DMS153 treated with DMSO at 0.1 percent for 48 hours (cell line): ENCODE data around the gene SMAD2.

Source experiments
- DNase-seq: peaks from one replicate; lab custom pipeline; 2025; ENCODE audit not compliant: unreplicated experiment; lab: John Stamatoyannopoulos, UW

SMAD2 gene

DNA sequence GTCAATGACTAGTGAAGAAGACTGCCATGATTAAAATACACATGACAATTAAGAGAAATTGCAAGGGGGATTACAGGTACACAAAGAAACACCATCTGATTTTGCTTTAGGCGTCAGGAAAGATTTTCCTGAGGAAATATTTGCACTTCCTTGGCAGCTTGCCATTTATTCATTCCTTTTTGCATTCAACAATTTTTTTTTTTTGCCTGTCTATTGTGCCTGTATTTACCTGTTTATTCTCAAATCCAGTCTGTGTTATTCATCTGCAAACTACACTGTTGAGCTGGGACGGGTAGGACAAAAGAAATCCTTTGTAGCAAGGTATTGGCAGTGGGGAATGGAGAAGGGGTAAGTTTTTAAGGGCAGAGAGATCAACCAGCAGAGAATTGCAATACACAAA is 31.8 kb downstream of the SMAD2 start:
- no peak for DNase-seq

DNA sequence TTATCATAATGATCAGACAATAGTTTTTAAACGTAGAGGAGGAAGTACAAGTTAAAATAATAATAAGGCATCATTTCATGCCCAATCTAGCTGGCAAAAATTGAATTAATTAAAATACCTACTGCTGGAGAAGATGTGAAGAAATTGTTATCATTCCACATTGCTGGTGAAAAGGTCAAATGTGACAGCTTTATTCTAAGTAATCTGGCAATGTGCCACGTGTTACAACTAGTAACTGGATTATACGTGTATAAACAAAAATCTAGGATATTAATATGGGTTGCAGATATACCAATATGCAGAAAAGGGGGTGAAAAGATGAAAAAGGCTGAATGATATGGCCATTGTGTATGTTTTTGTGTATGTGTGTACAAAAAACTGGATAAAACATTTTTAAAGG is 32.4 kb downstream of the SMAD2 start:
- DNase-seq = no peak

DNA sequence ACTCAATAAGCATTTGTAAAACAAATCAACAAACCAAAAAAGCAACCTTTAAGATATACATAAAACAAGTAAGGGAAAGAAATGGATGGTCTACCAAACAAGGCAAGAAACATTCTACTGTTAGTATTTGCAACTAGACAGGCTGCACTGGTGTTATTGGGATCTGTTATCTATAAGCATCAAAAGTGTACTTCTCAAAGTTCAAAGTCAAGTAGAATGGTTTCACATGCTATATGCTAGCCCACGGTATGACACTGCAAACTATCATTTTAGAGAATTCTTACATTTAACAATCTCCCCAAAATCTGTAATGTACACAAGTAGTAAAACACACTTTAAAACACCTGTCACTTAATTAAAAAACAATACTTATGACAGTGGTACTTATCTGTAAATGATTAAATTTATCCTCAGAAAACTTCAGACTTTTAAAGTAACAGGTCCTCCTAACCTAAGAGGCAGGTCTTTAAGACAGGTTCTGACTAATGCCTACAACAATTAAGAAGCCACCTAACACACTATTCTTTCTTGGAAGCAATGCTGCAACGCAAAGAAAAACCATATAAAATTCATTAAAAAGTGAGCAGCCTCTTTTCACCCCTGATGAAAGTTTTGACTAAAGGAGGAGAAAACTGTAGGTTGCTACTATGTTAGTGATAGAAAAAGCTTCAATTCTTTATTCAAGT is 34.8 kb downstream of the SMAD2 start:
- no peak for DNase-seq

DNA sequence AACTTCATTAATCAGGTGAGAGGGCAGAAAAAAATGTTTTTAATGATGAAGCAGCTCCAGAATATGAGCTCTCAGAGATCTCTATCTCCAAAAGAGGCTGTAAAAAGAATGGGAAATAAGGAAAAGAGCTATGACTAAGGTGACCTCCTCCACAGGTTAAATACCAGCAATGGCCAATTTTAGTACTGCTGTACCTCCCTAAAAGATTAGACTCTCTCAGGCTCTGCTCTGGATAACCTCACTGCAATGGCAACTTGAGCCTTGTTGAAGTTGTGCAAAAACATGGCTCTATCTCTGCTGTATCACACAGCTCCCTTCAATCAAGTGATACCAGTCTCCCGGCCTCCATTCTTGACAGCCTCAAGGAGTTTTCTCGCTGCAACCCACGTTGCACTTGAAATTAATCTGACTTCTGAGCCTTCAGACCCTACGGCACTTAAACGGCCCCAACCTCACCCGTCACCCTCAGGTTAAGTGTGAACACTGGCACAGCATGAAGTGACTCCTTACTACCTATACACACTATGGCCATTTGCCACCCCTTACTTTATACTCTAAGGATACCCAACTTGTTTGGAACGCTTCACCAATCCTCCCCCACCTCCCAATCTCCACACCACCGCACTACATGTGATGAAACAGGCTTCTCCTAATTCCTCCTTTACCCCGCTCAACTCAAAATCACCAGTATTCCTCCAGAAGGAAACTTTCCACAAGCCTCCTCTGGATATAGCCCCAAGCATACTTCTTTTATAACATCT is 36.3 kb downstream of the SMAD2 start:
- no peak for DNase-seq

DNA sequence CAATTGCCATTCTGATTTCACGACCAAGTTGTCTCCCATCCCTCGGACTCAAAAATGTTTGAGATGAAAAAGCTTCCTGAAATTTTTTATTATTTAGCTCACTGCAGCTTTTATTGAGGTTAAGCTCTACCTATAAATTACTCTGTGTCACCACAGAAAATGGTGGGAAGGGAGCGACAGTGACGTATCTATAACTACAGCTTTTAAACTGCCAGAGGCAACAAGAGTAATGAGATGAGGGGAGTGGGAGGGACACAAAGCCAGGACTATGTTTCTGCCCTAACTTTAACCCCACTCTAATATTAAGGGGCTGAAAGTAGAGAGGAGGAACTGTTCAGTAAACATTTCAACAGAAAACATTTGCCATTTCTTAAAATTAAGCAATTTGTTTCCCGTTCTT is 37.4 kb downstream of the SMAD2 start:
- no peak for DNase-seq

DNA sequence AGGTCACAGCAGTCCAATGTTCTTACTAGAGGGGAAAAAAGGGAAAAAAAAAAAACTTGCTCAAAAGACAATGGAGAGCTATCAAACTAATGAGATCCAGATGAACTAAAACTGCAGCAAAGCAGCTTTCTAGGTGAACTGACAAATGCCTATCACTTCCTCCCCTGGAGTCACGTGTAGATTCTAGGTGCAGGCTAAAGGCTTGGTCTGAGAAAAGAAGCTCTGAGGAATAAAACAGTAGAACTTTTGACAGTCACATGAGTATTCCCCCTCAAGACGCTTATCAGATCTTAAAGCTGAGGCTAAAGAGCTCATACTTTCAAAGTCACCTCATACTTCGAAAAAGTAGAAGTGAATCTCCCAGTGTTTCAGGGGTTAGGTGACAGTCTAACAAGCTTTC is 42.3 kb downstream of the SMAD2 start:
- DNase-seq = no peak

DNA sequence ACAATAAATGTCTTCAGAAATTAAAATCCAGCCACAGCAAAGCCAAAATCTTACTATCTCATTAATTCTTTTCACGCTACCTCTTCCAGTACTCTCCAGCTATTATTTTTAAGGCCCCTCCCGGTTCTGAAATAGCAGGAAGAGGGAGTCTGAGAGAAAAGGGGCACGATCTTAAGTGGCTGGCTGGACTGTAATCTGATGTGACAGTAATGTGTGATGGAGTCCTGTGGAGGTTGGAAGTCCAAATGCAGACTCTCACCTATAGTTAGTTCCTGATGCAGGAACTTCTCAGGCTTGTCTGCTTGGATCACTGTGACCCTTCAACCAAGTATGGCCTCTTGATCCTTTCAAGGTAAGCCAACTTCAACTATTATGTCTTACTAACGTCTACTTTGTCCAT is 43.2 kb downstream of the SMAD2 start:
- no peak for DNase-seq

DNA sequence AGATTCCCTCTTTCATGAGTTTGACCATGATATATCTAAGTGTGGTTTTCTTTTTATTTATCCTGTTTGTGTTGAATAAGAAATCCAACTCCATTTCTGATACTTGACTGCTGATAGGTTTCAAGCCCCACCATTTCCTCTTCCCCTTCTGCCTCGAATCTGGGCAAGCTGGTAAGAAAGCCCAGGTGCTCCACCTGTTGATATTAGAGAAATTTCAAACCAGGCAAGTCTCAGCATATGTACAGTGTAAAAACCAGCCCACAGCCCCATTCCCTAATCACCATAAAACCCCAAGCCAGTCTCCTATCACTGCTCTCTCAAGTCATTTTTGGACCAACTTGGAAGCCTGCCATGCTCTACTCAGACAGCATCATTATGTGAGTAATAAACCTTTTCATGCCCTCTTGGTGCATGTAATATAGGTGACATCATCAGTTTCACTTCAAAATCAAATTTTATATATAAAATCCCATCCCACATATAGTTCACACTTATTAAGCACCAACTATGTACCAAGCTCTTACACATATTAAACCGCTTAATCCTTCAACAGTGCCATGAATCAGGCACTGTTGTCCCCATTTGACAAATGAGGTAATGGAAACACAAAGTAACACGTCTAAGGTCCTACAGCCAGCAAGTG is 46.6 kb downstream of the SMAD2 start:
- no peak for DNase-seq

DNA sequence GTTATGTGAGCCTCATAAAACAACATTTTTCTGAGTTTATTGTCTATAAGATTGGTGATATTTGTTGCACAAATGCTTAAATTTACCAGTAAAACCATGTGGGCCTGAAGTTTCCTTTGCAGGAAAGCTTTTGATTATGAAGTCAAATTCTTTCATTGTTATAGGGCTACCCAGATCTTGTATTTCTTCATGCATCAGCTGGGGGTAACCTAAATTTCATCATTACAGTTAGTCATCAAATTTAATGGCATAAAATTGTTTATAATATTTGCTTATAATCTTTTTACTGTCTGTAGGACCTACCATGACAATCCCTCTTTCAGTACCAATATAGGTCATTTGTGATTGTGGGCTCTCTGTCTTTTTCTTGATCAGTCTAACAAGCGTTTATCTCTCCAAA is 47.8 kb downstream of the SMAD2 start:
- no peak for DNase-seq

DNA sequence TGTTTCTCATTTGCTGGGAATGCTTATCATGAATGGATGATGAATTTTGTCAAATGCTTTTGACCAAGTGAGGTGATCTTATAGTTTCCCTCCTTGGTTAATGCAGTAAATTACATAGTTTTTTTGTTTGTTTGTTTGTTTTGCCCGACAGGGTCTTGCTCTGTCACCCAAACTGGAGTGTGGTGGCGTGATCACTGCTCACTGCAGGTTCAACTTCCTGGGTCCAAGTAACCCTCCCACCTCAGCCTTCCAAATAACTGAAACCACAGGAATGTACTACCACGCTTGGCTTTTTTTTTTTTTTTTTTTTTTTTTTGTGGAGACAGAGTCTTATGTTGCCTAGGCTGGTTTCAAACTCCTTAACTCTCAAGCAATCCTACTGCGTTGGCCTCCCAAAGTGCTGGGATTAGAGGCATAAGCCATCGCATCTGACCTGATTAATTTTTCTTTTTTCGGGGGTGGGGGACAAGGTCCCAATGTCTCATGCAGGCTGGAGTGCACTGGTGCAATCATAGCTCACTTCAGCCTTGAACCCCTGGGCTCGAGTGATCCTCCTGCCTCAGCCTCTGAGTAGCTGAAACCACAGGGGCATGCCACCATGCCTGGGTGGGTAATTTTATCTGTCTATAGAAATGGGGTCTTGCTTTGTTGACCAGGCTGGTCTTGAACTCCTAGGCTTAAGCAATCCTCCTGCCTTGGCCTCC is 48.6 kb downstream of the SMAD2 start:
- DNase-seq = no peak

DNA sequence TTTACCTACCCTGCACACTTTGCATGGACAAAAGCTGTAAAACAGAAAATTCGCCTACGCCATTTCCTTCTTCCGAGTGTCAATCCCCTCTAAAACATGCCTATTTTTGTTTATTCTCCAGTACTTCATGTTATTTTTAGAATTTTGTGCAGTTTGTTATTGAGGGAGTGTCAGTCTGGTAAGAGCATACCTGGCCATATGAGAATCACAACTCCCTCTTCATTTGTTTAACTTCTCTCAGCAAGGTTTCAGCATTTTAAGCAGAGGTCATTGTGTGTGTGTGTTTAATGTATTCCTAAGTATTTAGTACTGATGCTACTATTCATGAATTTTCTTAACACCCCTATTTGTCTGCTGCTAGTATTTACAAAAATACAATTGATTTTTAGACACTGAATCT is 49.4 kb downstream of the SMAD2 start:
- no peak for DNase-seq

DNA sequence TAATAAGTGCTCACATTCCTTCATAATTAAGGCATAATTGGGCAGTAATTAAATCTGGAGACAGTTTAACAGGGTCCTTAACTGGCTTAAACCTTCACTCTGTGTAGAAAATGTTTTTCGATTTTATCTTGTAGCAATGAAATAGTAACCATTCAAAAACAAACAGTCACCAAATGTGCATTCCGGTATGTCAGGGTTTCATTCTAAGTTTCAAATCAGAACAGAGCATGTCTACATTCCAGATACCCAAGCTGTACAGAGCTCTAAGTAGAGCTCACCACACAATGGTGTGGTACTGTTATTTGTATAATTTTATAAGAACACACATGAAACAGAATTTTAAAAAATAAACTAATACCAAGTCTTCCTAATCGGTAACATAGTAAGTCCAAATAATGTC is 52.6 kb downstream of the SMAD2 start:
- DNase-seq = no peak

DNA sequence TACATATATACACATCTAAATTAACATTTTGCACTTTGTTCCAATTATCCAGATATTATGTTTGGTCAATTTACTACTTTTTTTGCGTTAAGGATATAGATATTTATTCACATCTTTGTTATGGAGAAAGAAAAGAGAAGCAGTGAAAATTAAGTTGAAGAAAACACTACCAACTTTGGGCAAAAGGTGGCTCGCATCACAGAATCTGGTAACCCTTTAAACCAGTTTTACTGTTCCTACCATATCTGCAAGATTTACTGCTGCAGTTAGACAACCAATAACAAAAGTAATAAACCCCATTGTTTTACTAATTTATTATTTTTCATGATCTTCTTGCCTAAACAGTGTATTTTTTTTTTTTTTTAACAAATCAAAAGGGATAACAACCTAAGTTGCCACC is 53.6 kb downstream of the SMAD2 start:
- no peak for DNase-seq

DNA sequence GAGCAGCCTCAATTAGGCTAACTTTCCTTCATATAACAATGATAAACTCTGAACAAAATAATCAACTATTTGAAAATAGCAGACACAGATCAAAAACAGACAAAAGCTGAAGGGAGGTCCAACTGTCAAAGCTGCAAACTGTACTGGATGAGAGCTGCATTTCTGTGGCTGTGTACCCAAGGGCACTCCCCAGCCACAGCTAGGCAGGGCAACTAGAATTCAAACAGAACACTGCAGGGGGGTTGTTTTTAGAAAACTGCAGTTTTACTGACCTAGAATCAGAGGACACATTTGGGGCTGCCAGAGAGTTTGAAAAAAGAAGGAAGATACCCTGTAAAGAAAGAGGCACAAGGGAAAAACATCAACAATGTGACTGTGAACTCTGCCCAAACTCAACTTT is 56.8 kb downstream of the SMAD2 start:
- DNase-seq = no peak

DNA sequence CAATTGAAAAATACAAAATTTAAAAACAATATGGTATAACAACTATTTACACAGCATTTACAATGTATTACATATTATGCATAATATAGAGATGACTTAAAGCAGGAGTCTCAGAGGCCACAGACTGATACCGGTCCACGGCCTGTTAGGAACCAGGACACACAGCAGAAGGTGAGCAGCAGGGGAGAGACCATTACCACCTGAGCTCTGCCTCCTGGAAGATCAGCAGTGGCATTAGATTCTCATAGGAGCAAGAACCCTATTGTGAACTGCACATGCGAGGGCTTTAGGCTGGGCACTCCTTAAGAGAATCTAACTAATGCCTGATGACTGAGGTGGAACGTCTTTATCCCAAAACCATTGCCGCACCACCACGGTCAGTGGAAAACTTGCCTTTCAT is 58.0 kb downstream of the SMAD2 start:
- DNase-seq = no peak

DNA sequence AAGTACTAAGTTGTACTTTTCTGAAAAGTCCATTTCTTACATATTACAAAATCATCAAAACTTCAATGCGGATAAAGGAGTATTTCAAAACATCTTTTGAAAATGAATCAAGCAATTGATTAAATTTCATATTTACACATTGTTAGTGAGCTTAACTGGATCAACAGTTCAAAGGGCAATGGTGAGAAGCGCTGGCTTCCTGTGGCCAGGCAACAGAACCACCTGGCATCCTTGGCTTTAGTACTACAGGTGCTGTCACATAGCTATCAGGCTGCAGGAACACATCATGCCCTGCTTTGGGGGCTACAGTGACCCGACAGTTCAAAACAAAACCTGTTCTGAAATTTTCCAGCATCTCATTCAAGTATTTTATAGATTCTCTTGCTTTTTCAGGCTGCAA is 59.2 kb downstream of the SMAD2 start:
- no peak for DNase-seq

DNA sequence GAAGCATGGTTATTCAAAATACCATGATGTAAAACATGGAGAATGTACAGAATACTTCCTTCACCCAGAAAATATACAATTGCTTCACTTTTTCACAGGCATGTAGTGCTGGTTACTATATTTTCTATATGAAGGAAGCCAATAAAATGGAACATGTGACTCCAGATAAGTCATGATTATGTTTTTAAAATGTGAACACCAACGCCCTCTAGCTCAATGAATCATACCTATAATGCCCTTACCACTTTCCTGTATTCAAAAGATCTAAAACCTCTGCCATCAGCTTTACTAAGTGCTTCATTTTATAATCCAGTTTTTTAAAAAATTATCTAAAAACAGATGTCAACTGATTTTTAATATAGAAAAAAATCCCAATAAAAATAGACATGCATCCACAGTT is 59.9 kb downstream of the SMAD2 start:
- no peak for DNase-seq

DNA sequence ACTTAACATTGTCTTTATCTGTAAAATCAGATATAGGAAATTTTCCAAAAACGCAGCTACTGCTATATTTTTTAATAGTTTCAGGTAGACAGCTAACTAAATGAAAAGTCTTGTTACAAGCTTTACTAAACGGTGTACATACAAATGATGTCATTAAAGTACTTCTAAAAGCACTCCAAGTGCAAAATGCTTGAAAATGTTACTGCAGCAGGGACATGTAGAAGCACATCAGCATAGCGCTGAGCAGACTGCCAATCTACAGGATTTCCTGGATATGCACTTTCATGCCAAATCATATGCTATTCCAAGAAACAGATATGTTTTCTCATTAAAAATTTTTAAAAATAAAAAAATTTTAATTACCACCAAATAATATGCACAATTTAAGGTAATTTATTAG is 61.7 kb downstream of the SMAD2 start:
- no peak for DNase-seq

DNA sequence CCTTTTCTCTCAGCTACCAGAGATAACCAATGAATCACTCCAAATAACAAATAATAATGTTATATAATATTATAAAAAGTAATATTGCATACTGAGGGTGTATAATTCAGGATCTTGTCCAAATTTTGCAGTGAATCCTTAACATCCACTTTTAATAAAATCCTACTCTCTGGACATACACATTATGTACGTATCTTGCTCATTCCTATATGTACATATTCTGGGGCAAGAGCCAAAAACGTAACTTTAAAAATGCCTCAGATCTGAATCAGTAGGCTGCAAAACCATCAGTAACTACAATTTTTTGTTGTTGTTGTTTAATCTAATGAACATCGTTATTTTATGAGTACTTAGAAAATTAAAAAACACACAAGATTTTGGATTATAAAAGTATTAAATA is 65.3 kb downstream of the SMAD2 start:
- no peak for DNase-seq

DNA sequence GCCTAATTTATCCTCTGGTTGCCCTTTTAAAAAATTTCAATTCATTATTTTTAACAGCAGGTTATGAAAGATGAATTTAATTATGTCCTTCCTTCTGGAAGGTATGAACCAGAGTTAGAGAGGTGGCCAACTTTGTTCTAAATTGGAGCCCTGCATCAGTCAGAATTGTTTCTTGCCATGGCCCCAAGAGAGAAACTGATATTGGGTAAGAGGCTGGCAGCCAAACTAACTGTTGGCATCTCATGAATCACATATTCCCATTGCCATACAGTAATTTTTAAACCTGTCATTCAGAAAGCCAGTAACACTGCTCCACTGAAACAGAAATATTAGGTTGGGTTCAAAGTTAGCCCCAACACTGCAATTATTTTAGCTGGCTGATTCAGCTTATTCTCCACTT is 67.4 kb downstream of the SMAD2 start:
- DNase-seq = no peak

DNA sequence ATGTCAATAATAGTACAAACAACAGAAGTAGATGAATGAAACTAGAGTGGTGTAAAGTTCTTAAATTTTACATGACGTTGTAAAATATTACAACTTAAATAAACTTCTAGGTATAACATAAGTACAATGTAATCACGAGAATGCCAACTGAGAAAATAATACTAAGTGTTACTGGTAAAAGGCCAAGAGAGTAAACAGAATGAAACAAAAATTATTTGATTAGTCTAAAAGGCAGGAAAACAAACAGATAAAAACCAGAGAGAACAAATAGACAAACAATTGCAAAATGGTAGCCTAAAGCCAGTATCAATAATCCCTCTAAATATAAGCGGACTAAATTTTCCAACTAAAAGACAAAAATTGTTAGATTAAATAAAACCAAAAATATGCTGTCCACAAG is 71.9 kb downstream of the SMAD2 start:
- no peak for DNase-seq

DNA sequence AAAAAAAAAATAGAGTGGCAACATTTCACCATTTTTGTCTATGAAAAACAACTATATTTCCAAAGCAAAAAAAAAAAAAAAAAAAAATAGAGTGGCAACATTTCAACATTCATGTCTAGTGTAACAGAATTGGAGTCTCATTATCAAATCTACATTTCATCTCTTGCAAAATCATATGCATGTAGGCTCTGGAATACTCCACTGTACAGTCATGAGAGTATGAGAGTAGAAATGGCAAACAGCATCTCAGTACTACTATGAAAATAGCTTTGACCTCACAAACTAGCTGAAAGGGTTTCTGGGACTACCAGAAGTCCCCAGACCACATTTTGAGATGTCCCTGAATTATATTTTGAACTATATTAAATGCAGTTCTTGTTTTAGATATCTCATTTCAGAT is 82.8 kb downstream of the SMAD2 start:
- DNase-seq = no peak
